Activated CD4-positive, alpha-beta memory T cell treated with anti-CD3 and anti-CD28 coated beads for 36 hours (primary cell): ENCODE data around the gene TRDMT1. TPM values are rescaled to one million over a fixed set of nuclear protein-coding genes. Genes with fewer than 3 reads are reported as not detected.
"Not testable (repeated sequence)": the region's sequence is repeated elsewhere in the genome, so short reads cannot be mapped to it uniquely, and the experiment has no call there.

Experiments used
- CTCF ChIA-PET: fragments of 350-600 bp; sonication (Branson Sonifier 250); formaldehyde crosslinking; loops from one replicate; lab custom pipeline; 2021; ENCODE audit warnings: antibody characterized with exemption, inconsistent platforms; lab: Charles Lee
- POLR2A ChIA-PET: fragments of 350-600 bp; sonication (Branson Sonifier 250); formaldehyde crosslinking; loops from one replicate; lab custom pipeline; 2021; ENCODE audit warnings: antibody characterized with exemption; lab: Charles Lee
- DNase-seq: peaks from one replicate; pipeline ENCODE4 v3.0.0-alpha.2; 2020
- H3K27ac Mint-ChIP-seq: one replicate; pipeline ENCODE4 v1.8.0; 2021; ENCODE audit warnings: mixed read lengths
- H3K27me3 Mint-ChIP-seq: one replicate; pipeline ENCODE4 v1.8.0; 2021; ENCODE audit warnings: mixed read lengths
- H3K36me3 Mint-ChIP-seq: one replicate; pipeline ENCODE4 v1.8.0; 2021; ENCODE audit warnings: mixed read lengths
- H3K4me1 Mint-ChIP-seq: one replicate; pipeline ENCODE4 v1.8.0; 2021; ENCODE audit warnings: low read depth, mixed read lengths
- H3K4me3 Mint-ChIP-seq: one replicate; pipeline ENCODE4 v1.8.0; 2021; ENCODE audit warnings: mild to moderate bottlenecking, mixed read lengths
- H3K9me3 Mint-ChIP-seq: one replicate; pipeline ENCODE4 v1.8.0; 2021; ENCODE audit warnings: mixed read lengths
- intact Hi-C: fragments of 100-400 bp; cut with micrococcal nuclease; formaldehyde crosslinking; loops from one replicate; pipeline ENCODE4 v1.15.1; 2023
- total RNA-seq, 2 experiments: library from RNA; stranded (reverse); gene quantifications; one replicate each; pipeline ENCODE4 v1.2.3, GENCODE V29; 2021

Gene TRDMT1
- total RNA-seq, 2 experiments from 2014 or later = 5.0 to 5.8 TPM

DNA sequence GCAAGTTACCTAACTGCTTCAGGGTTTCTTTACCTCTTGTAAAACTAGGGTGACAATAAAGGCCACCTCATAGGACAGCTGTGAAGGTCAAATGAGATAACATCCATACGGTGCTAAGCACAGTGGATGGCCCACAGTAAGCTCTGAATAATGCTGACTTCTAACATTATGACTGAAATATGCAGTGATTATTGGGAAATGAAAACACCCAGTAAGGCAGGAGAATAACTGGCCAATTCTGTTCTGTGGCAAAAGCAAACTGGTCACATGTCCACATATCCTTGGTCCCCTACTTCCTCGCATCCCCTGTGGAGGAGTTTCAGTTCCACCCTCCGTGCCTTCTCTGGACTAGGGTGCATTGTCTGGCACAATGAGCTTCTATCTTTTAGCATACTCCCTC lies 73.2 kb downstream of the TRDMT1 start:
- Mint-ChIP-seq H3K27me3 (no peaks in the 10 kb centered on the region), H3K27ac (no peak overlapping the region), H3K4me3 (no peak overlapping the region), H3K9me3 (no peaks in the 10 kb centered on the region), H3K36me3 (no peaks in the 10 kb centered on the region), H3K4me1 (no peaks in the 10 kb centered on the region)
- ChIA-PET POLR2A (no interaction called here), CTCF (no interaction called here)
- intact Hi-C loops = no loop called here
- DNase-seq = no peak

DNA sequence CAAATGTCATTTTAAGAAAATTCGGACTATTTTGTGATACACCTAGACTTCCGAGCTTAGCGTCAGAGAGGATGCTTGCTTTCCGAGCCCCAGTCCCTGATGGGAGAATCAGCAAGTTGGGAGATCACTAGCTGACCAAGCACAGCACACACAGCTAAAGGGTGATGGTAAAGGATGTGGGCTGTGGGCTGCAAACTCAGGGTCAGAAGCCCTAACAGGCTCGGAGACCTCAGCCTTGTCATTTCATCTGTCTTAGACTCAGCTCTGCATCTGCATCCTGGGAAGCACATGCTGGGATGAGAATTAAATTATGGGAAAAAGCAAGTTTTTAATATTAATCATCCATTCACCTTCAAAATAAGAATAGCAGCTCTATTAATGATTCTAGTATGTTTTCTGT lies 75.1 kb downstream of the TRDMT1 start:
- no peaks in the 10 kb centered on the region for H3K27me3 Mint-ChIP-seq
- H3K4me1 Mint-ChIP-seq = no peaks in the 10 kb centered on the region
- H3K9me3 Mint-ChIP-seq = no peaks in the 10 kb centered on the region
- no peak overlapping the region for H3K4me3 Mint-ChIP-seq
- DNase-seq = no peak
- H3K27ac Mint-ChIP-seq = no peak overlapping the region
- intact Hi-C loops = no loop called here
- CTCF ChIA-PET = no interaction called here
- POLR2A ChIA-PET = no interaction called here
- peaks cover 7% of the 10 kb centered on the region for H3K36me3 Mint-ChIP-seq

DNA sequence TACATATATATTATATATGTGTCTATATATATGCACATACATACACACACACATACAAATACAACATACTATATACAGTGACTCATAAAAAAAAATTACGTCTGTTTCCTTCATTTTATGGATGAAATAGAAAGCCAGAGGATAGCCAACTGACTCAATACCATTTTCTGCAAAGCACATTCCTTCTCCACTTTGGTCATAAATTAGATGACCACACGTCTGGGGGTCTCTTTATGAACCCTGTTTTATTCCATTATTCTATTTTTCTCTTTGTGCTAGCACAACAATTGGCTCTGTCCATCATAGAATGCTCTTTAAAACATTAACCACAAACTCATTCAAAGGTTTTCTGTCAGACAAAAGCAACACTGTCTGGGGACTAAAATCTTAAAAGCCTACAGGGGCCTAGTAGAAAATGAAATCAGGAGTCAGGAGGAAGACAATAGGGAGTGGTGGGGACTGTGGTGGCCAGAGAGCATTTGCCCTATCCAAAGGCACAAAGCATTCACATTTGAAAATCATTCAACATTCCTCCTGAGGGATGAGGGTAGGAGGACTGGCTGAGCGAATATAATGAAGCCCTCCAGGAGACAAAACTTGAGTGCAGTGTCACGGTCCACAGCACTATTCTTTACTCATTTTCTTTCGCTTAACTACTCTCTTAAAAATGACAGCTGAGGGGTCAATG lies 76.1 kb downstream of the TRDMT1 start:
- CTCF ChIA-PET = no interaction called here
- H3K9me3 Mint-ChIP-seq = no peaks in the 10 kb centered on the region
- POLR2A ChIA-PET = no interaction called here
- peaks cover 7% of the 10 kb centered on the region for H3K36me3 Mint-ChIP-seq
- intact Hi-C loops = no loop called here
- H3K27me3 Mint-ChIP-seq = no peaks in the 10 kb centered on the region
- no peak overlapping the region for H3K27ac Mint-ChIP-seq
- H3K4me3 Mint-ChIP-seq = no peak overlapping the region
- no peaks in the 10 kb centered on the region for H3K4me1 Mint-ChIP-seq
- DNase-seq = no peak

DNA sequence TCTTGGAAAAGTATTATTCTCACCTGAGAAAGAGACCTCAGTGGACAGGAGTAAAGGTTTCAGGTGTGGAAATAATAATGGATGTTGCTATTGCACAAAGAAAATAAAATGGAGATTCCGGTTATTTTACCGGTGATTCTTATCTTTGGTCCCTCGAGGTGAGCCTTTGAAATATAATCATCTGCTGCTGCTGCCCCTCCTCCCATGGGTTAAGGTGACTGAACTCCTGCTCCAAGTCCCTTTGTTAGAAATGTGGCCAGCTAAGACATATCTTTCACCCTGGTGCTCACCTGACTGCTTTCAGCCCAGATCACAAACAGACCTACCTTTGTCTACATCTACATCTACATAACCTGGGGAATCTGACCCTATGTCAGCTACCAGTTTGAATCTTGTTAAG lies 77.5 kb downstream of the TRDMT1 start:
- ChIA-PET CTCF (no interaction called here), POLR2A (no interaction called here)
- Mint-ChIP-seq H3K27ac (no peak overlapping the region), H3K27me3 (no peaks in the 10 kb centered on the region), H3K4me3 (no peak overlapping the region), H3K9me3 (no peaks in the 10 kb centered on the region), H3K4me1 (no peaks in the 10 kb centered on the region), H3K36me3 (peaks cover 7% of the 10 kb centered on the region)
- intact Hi-C loops = no loop called here
- DNase-seq = no peak

DNA sequence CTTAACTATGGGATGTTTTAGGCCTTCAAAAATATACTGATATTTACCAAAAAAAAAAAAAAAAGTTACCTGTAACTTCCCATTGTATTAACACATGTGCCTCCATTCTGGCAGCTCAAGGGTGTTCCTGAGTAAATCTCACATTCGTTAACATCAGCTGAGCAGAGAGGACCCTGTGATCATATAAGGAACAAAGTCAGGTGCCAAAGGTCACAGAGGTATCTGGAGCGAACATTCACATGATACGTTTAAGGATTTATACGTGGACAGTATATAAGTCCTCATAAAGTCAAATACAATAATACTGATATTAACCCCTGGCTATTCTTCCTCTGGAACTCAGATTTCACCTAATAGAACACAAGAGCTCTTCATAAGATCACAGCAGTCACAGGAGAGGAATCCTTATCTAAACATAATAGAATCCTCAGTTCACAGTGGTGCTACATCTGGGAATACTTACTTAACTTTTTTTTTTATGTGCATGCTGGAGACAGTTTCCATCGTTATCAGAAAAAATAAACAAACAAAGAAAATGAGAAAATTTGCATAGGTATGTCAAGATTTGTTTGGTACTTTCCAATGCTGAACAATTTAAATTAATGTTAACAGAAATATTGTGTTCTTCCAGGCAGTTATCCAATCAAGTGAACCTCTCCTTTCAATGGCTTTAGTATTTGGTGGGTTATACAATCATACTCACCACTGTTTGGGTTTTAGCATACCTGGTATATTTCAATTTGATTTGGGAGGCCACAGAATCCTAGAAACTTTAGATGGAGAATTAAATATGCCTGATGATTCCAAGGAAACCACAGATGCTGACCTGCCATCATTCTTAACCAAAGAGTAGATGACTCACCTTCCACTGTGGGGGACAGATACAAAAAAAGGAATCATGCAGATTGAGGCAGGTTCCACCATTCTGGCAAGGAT lies 78.5 kb downstream of the TRDMT1 start:
- no peaks in the 10 kb centered on the region for H3K4me1 Mint-ChIP-seq
- H3K27me3 Mint-ChIP-seq = no peaks in the 10 kb centered on the region
- CTCF ChIA-PET = no interaction called here
- H3K9me3 Mint-ChIP-seq = no peaks in the 10 kb centered on the region
- intact Hi-C loops = no loop called here
- H3K27ac Mint-ChIP-seq = no peak overlapping the region
- no peak overlapping the region for H3K4me3 Mint-ChIP-seq
- DNase-seq = no peak
- POLR2A ChIA-PET = no interaction called here
- peaks cover 7% of the 10 kb centered on the region for H3K36me3 Mint-ChIP-seq

DNA sequence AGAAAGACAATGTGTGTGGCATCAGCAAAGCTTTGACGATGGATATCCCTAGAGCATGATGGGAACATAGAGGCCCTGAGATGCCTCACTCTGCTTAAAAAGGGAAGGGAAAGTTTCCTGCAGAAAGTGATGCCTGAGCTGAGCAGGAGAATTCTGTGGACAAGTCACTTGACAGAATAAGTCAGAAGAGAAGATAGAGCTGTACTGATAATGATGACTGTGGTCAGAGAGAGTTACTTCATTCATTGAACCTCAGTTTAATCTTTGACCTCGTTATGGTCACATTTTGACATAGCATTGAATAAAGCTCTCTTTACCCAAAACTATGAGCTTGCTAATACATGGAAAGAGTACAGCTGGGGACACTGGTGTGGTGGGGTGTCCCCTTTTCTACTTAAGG lies 79.4 kb downstream of the TRDMT1 start:
- DNase-seq = no peak
- no peaks in the 10 kb centered on the region for H3K4me1 Mint-ChIP-seq
- intact Hi-C loops = no loop called here
- no peak overlapping the region for H3K4me3 Mint-ChIP-seq
- H3K36me3 Mint-ChIP-seq = peaks cover 7% of the 10 kb centered on the region
- POLR2A ChIA-PET = no interaction called here
- H3K27me3 Mint-ChIP-seq = no peaks in the 10 kb centered on the region
- no peak overlapping the region for H3K27ac Mint-ChIP-seq
- no peaks in the 10 kb centered on the region for H3K9me3 Mint-ChIP-seq
- CTCF ChIA-PET = no interaction called here

DNA sequence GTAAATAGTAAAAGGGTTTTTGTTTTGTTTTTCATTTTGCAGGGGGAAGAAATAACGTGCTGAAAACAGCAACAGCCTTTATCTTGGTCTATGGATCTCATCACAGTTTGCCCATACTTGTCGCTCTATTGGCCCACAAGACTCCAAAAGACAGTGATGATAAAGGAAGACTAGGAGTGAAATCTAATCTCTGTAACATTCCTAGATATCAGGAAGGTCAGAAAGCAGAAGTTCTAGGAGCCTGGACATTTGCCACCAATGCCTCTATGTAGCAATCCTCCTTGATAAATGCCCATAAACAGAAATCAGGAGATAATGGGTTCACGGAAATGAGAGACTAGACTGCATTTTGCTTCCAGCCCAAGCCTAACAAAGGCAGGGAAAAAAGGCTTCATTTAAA lies 80.8 kb downstream of the TRDMT1 start:
- POLR2A ChIA-PET = no interaction called here
- no peak overlapping the region for H3K27ac Mint-ChIP-seq
- no peaks in the 10 kb centered on the region for H3K27me3 Mint-ChIP-seq
- no peak for DNase-seq
- no peak overlapping the region for H3K4me3 Mint-ChIP-seq
- intact Hi-C loops = no loop called here
- CTCF ChIA-PET = no interaction called here
- no peaks in the 10 kb centered on the region for H3K4me1 Mint-ChIP-seq
- H3K36me3 Mint-ChIP-seq = peaks cover 7% of the 10 kb centered on the region
- H3K9me3 Mint-ChIP-seq = no peaks in the 10 kb centered on the region

DNA sequence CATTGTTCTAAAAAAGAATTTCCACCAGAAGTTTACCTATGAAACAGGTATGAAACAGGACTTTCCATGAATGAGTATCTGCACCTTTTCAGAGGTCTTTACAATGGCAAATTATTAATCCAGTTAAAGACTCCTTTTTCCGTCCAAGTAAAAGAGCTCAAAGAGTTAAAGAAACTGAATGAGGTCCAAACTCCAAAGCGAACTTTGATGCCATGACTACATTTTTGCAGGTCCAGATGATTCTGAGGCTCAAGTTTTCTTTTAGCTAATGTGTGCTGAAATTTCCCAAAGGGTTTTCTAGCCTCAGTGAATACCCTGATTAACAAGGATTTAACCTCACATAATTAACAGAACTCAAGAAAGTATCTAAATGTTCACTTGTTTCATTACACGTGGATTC lies 81.6 kb downstream of the TRDMT1 start:
- Mint-ChIP-seq H3K36me3 (peaks cover 7% of the 10 kb centered on the region), H3K9me3 (no peaks in the 10 kb centered on the region)
- CTCF ChIA-PET = no interaction called here

DNA sequence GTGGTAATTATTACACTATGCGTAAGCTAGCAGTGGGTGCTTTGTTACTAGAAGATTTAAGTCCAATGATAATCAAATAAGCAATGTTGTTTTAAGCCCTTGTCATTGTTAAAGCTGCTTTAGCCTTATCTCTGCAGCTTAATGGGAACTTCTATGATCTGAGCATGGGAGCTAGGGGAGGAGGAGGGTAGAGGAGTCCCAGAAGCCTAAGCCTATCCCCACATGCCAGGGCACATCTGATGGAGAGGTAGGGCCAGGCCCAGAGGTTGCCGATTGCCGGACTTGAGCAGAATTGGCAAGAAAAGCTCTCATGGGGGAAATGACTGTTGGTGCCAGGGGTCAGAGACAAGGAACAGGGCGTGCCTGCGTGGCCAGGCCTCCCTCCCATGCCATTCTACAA lies 85.3 kb downstream of the TRDMT1 start:
- no peaks in the 10 kb centered on the region for H3K9me3 Mint-ChIP-seq
- H3K27ac Mint-ChIP-seq = no peak overlapping the region
- intact Hi-C loops = no loop called here
- no peaks in the 10 kb centered on the region for H3K27me3 Mint-ChIP-seq
- H3K4me3 Mint-ChIP-seq = no peak overlapping the region
- no peak for DNase-seq
- CTCF ChIA-PET = no interaction called here
- POLR2A ChIA-PET = no interaction called here
- peaks cover 8% of the 10 kb centered on the region for H3K36me3 Mint-ChIP-seq
- peaks cover 4% of the 10 kb centered on the region for H3K4me1 Mint-ChIP-seq

More for the DNA sequence above, 81.6 kb downstream of the TRDMT1 start:
- DNase-seq = no peak
- H3K4me1 Mint-ChIP-seq = peaks cover 4% of the 10 kb centered on the region
- intact Hi-C loops = no loop called here
- no peak overlapping the region for H3K4me3 Mint-ChIP-seq
- no peak overlapping the region for H3K27ac Mint-ChIP-seq
- no peaks in the 10 kb centered on the region for H3K27me3 Mint-ChIP-seq
- POLR2A ChIA-PET = no interaction called here

DNA sequence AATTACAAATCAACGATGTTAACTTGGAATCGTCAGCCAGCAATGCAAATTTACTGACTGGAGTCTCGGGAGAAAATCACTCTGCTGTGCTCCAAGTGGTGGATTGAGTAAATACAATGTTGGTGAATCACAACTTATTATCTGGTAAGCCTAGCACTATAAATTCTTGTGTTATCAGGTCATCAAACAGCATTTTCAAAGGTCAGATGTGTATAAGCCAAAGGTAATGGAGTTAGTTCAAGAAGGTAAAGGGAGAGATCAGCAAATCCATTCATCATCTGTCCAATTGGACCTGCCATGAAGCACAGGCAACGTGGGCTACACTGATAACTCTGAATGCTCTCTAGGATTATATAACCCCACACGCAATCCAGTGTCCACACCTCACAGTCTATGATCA lies 85.8 kb downstream of the TRDMT1 start:
- POLR2A ChIA-PET = no interaction called here
- Mint-ChIP-seq H3K4me1 (peaks cover 4% of the 10 kb centered on the region), H3K27ac (no peak overlapping the region), H3K36me3 (peaks cover 11% of the 10 kb centered on the region), H3K4me3 (no peak overlapping the region), H3K27me3 (no peaks in the 10 kb centered on the region), H3K9me3 (no peaks in the 10 kb centered on the region)
- DNase-seq = no peak
- CTCF ChIA-PET = no interaction called here
- intact Hi-C loops = no loop called here

DNA sequence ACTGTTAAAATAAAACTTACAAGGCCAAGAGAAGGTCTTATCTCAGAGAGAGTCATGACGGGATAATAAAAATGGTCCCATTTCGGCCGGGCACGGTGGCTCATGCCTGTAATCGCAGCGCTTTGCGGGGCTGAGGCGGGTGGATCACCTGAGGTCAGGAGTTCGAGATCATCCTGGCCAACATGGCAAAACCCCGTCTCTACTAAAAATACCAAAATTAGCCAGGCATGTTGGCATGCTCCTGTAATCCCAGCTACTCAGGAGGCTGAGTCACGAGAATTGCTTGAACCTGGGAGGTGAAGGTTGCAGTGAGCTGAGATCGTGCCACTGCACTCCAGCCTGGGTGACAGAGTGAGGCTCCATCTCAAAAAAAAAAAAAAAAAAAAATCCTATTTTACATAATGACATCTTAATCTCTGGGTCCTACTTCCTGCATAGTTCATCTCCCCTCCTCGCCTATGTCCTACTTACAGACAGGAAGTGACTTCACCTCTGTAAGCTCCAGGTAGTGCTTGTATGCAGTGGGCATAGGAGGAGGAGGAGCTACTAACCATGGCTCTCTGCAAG lies 86.5 kb downstream of the TRDMT1 start:
- POLR2A ChIA-PET, H3K27ac Mint-ChIP-seq, H3K4me3 Mint-ChIP-seq, intact Hi-C loops, CTCF ChIA-PET, H3K4me1 Mint-ChIP-seq, H3K9me3 Mint-ChIP-seq, H3K27me3 Mint-ChIP-seq, DNase-seq: not testable (repeated sequence)
- H3K36me3 Mint-ChIP-seq = peaks cover 11% of the 10 kb centered on the region

DNA sequence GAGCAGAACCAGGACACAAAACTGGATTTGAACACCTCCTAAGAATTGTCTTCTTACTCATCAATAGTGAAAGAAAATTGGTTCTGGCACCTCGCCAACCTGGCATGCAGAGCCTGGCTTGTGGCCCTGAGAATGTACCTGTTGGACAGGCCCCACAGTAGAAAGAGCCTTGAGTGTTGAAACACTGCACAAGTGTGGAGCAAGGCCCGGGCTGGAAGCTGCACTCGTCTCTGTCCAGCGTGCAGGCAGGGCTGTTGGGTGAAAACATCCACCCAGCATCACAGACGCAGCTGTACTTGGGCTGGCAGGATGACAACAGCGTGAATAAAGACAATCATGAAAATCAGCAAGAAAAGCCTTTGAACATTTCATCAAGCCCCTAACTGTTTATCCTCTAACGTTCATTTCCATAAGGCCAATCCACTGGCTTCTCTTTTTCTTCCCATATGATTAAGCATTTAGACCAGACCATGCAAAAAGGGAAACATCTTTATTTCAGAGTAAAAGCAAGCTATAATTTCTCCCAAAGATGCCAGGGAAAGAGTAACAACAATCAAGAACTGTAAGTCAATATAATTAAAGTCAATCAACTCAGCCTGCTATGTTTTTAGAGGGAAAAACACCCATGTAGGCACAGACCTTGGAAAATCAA lies 87.5 kb downstream of the TRDMT1 start:
- no peak for DNase-seq
- CTCF ChIA-PET = no interaction called here

More for the DNA sequence above, 87.5 kb downstream of the TRDMT1 start:
- intact Hi-C loops = no loop called here
- Mint-ChIP-seq H3K4me1 (peaks cover 7% of the 10 kb centered on the region), H3K27ac (no peak overlapping the region), H3K27me3 (no peaks in the 10 kb centered on the region), H3K36me3 (peaks cover 11% of the 10 kb centered on the region), H3K9me3 (no peaks in the 10 kb centered on the region), H3K4me3 (no peak overlapping the region)
- POLR2A ChIA-PET = no interaction called here
